Smooth muscle cell of the umbilical artery (primary cell): ENCODE measurements around the gene C16orf82. TPM values are rescaled to one million over a fixed set of nuclear protein-coding genes. Genes with fewer than 3 reads are reported as not detected.

Experiments
- total RNA-seq: library from RNA; depleted of rRNA; stranded (reverse); fragments of >200 nt; gene quantifications from 2 replicates; pipeline ENCODE4 v1.2.3, GENCODE V29; 2014

Gene C16orf82
- not detected in 2 replicates for total RNA-seq

GRCh38 chr16:27066668-27067537 lies at the start of gene C16orf82:
C16orf82 (plus strand) TSS chr16:27066927.

Other genes with a start within 250 kb of the C16orf82 start
- gene KDM8, start 136.6 kb downstream of the C16orf82 start, total RNA-seq, result 2.7 TPM in 2 replicates
- gene NSMCE1, start 201.8 kb downstream of the C16orf82 start, total RNA-seq, result 71.6 and 114 TPM in 2 replicates
- 30.3 and 38.9 TPM in 2 replicates for gene IL4R, start 247.0 kb downstream of the C16orf82 start, total RNA-seq